ENCODE results near the gene NEUROD2. TPM values are rescaled to one million over a fixed set of nuclear protein-coding genes. Genes with fewer than 3 reads are reported as not detected.

The NEUROD2 gene
- total and polyA plus RNA-seq, 7 experiments from 2014 or later = not detected

GRCh38 chr17:39624313-39624712 lies 16.6 kb upstream of the NEUROD2 start:
- DNase-seq (no peak), ATAC-seq (no peak)
- Histone ChIP-seq H3K4me3 (ENCODE audit: low read length) (no peak overlapping the region), H3K27ac (ENCODE audit: low read depth, low read length) (no peak overlapping the region), H3K9me3 (ENCODE audit: control insufficient read depth in 2 of 3, low read length in 3 of 3) (no peaks in the 10 kb centered on the region), H3K27me3 (ENCODE audit: control insufficient read depth in 2 of 2, insufficient read depth in 2 of 2, low read length in 2 of 2) (peaks cover 3 to 4% of the 10 kb centered on the region in 2 donors), H3K36me3 (ENCODE audit: control insufficient read depth in 2 of 3, insufficient read depth in 3 of 3, low read length in 3 of 3) (no peaks in the 10 kb centered on the region), H3K4me1 (ENCODE audit: control insufficient read depth in 2 of 2, insufficient read depth in 2 of 2, low read length in 2 of 2) (peaks cover 6 to 17% of the 10 kb centered on the region in 2 donors)
- Mint-ChIP-seq H3K27me3 (peaks cover 10 to 69% (median 27%) of the 10 kb centered on the region in 5 donors), H3K36me3 (no peaks in the 10 kb centered on the region), H3K4me1 (peaks cover 12 to 34% (median 22%) of the 10 kb centered on the region in 7 donors), H3K4me3 (peak overlapping the region in 1 of 10 donors; percentile 12), H3K9me3 (peaks cover 0 to 1% (median 0%) of the 10 kb centered on the region in 11 donors), H3K27ac (peak overlapping the region in 1 of 9 donors; percentile 58)
- intact Hi-C loops (cut with micrococcal nuclease) = loop anchor here in 1 of 2 donors (5.0 kb wide), 2 partner anchors 43 to 338 kb away; partner anchors contain the start of genes GSDMA, PNMT and TCAP
- ChIA-PET POLR2A (interaction anchor here (1.1 to 1.4 kb wide), 3 partner anchors 10 to 42 kb away, joined by 3 to 6 read pairs (median 5); partner anchors contain the start of gene STARD3), CTCF (interaction anchor here (1.0 to 8.9 kb wide), 8 partner anchors 11 to 156 kb away, joined by 3 to 104 read pairs (median 4); partner anchors contain the start of genes MIEN1 and STARD3)

DNA sequence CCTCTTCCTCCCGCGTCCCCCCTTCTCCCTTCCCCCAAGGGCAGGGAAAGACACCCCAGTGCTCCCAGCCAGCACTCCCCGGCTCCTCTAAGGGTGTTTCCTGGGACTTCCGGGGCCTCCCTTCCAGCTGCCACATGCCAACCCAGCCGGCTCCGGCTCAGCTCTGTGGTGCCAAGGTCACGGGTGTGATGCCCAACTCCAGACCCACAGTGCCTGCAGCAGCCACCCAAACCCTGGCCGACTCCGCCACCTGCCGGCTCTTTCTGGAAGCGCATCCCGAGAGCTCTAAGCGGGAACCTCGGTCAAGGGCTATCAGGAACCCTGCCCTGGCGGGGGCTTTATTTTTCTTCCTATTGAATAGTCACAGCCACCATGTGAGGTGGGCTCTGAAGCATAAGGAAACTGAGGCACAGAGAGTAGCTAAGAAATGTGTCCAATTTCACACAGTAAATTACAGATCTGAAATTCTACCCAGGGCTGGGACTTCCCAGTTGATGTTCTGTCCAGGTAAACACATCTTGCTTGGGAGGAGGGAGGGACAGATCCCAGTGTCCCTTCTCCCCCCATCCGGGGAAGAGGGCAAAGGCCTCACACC lies 15.7 kb upstream of the NEUROD2 start:
- H3K9me3 Mint-ChIP-seq = peaks cover 0 to 1% (median 0%) of the 10 kb centered on the region in 11 donors
- ChIA-PET CTCF (interaction anchor here (0.6 to 8.9 kb wide), 28 partner anchors 12 to 1565 kb away, joined by 3 to 104 read pairs (median 4); partner anchors contain the start of genes MIEN1, PNMT and STARD3), POLR2A (interaction anchor here (0.6 to 1.5 kb wide), 8 partner anchors 10 to 220 kb away, joined by 3 to 6 read pairs (median 3); partner anchors contain the start of genes MIEN1 and STARD3)
- peaks cover 10 to 69% (median 23%) of the 10 kb centered on the region in 5 donors for H3K27me3 Mint-ChIP-seq
- Histone ChIP-seq H3K27ac (ENCODE audit: low read depth, low read length) (no peak overlapping the region), H3K9me3 (ENCODE audit: control insufficient read depth in 2 of 3, low read length in 3 of 3) (no peaks in the 10 kb centered on the region), H3K36me3 (ENCODE audit: control insufficient read depth in 2 of 3, insufficient read depth in 3 of 3, low read length in 3 of 3) (no peaks in the 10 kb centered on the region), H3K4me3 (ENCODE audit: low read length) (no peak overlapping the region), H3K27me3 (ENCODE audit: control insufficient read depth in 2 of 2, insufficient read depth in 2 of 2, low read length in 2 of 2) (peaks cover 3 to 4% of the 10 kb centered on the region in 2 donors), H3K4me1 (ENCODE audit: control insufficient read depth in 2 of 2, insufficient read depth in 2 of 2, low read length in 2 of 2) (peaks cover 6 to 22% of the 10 kb centered on the region in 2 donors)
- H3K36me3 Mint-ChIP-seq = no peaks in the 10 kb centered on the region
- intact Hi-C loops (cut with micrococcal nuclease) = loop anchor here (1.0 to 5.0 kb wide), 7 partner anchors 29 to 339 kb away; partner anchors contain the start of genes GSDMA (in 1 of the 2), LRRC3C (in 1 of the 2), ORMDL3 (in 1 of the 2) and PNMT (in 1 of the 2)
- ATAC-seq (peak; percentile 75), DNase-seq (peak; percentile 66 to 89 (median 78))
- peaks cover 15 to 34% (median 22%) of the 10 kb centered on the region in 7 donors for H3K4me1 Mint-ChIP-seq
- peak overlapping the region in 1 of 9 donors; percentile 42 for H3K27ac Mint-ChIP-seq
- peak overlapping the region in 3 of 10 donors; percentile 14 to 53 (median 49) for H3K4me3 Mint-ChIP-seq

- H3K9me3 Mint-ChIP-seq = peaks cover 0 to 1% (median 0%) of the 10 kb centered on the region in 11 donors
- no peak for DNase-seq
- H3K4me3 Mint-ChIP-seq = peak overlapping the region in 7 of 10 donors; percentile 34 to 82 (median 55)
- H3K36me3 Mint-ChIP-seq = peaks cover 0 to 1% (median 0%) of the 10 kb centered on the region in 5 donors
- H3K27me3 Mint-ChIP-seq = peaks cover 5 to 64% (median 18%) of the 10 kb centered on the region in 5 donors
- Histone ChIP-seq H3K4me3 (ENCODE audit: low read length) (peak overlapping the region; percentile 41), H3K9me3 (ENCODE audit: control insufficient read depth in 2 of 3, low read length in 3 of 3) (no peaks in the 10 kb centered on the region), H3K27ac (ENCODE audit: low read depth, low read length) (no peak overlapping the region), H3K27me3 (ENCODE audit: control insufficient read depth in 2 of 2, insufficient read depth in 2 of 2, low read length in 2 of 2) (peaks cover 3 to 4% of the 10 kb centered on the region in 2 donors), H3K36me3 (ENCODE audit: control insufficient read depth in 2 of 3, insufficient read depth in 3 of 3, low read length in 3 of 3) (no peaks in the 10 kb centered on the region), H3K4me1 (ENCODE audit: control insufficient read depth in 2 of 2, insufficient read depth in 2 of 2, low read length in 2 of 2) (peaks cover 7 to 24% of the 10 kb centered on the region in 2 donors)
- ChIA-PET CTCF (interaction anchor here (0.6 to 8.9 kb wide), 28 partner anchors 8 to 893 kb away, joined by 3 to 104 read pairs (median 4); partner anchors contain the start of genes MIEN1, PNMT and STARD3), POLR2A (interaction anchor here (1.0 to 2.0 kb wide), 6 partner anchors 9 to 190 kb away, joined by 3 to 7 read pairs (median 4); partner anchors contain the start of gene PNMT)
- peak overlapping the region in 3 of 9 donors; percentile 64 to 74 (median 68) for H3K27ac Mint-ChIP-seq
- intact Hi-C loops (cut with micrococcal nuclease) = loop anchor here (1.0 to 5.0 kb wide), 17 partner anchors 12 to 358 kb away; partner anchors contain the start of genes IKZF3 (in 2 of the 2), MIEN1 (in 2 of the 2), PNMT (in 2 of the 2) and PSMD3 (in 2 of the 2)
- ATAC-seq = peak; percentile 25
- peaks cover 15 to 37% (median 25%) of the 10 kb centered on the region in 7 donors for H3K4me1 Mint-ChIP-seq
Measured at GRCh38 chr17:39622380-39623006, 14.8 kb upstream of the NEUROD2 start.

- peaks cover 12 to 26% of the 10 kb centered on the region in 2 donors for H3K4me1 ChIP-seq (ENCODE audit: control insufficient read depth in 2 of 2, insufficient read depth in 2 of 2, low read length in 2 of 2)
- peaks cover 3 to 7% of the 10 kb centered on the region in 2 donors for H3K27me3 ChIP-seq (ENCODE audit: control insufficient read depth in 2 of 2, insufficient read depth in 2 of 2, low read length in 2 of 2)
- Mint-ChIP-seq H3K4me3 (peak overlapping the region in 8 of 10 donors; percentile 34 to 82 (median 58)), H3K9me3 (peaks cover 0 to 1% (median 0%) of the 10 kb centered on the region in 11 donors), H3K27me3 (peaks cover 5 to 69% (median 18%) of the 10 kb centered on the region in 5 donors), H3K36me3 (peaks cover 0 to 1% (median 0%) of the 10 kb centered on the region in 5 donors), H3K4me1 (peaks cover 15 to 38% (median 24%) of the 10 kb centered on the region in 7 donors), H3K27ac (peak overlapping the region in 4 of 9 donors; percentile 10 to 74 (median 66))
- peak overlapping the region; percentile 41 for H3K4me3 ChIP-seq (ENCODE audit: low read length)
- no peaks in the 10 kb centered on the region for H3K36me3 ChIP-seq (ENCODE audit: control insufficient read depth in 2 of 3, insufficient read depth in 3 of 3, low read length in 3 of 3)
- H3K27ac ChIP-seq (ENCODE audit: low read depth, low read length) = no peak overlapping the region
- DNase-seq (peak; percentile 74 to 95 (median 86)), ATAC-seq (peak; percentile 94)
- no peaks in the 10 kb centered on the region for H3K9me3 ChIP-seq (ENCODE audit: control insufficient read depth in 2 of 3, low read length in 3 of 3)
- intact Hi-C loops (cut with micrococcal nuclease) = loop anchor here (1.0 to 5.0 kb wide), 16 partner anchors 13 to 359 kb away; partner anchors contain the start of genes IKZF3 (in 2 of the 2), MIEN1 (in 2 of the 2), PNMT (in 2 of the 2) and PSMD3 (in 2 of the 2)
- ChIA-PET POLR2A (interaction anchor here (0.7 to 2.0 kb wide), 9 partner anchors 9 to 243 kb away, joined by 3 to 8 read pairs (median 5); partner anchors contain the start of genes IKZF3, MIEN1 and PNMT), CTCF (interaction anchor here (0.5 to 8.9 kb wide), 35 partner anchors 14 to 491 kb away, joined by 3 to 104 read pairs (median 4); partner anchors contain the start of genes MIEN1, PNMT, STARD3 and TCAP)
Measured at GRCh38 chr17:39621523-39622379, 14.0 kb upstream of the NEUROD2 start.

DNA sequence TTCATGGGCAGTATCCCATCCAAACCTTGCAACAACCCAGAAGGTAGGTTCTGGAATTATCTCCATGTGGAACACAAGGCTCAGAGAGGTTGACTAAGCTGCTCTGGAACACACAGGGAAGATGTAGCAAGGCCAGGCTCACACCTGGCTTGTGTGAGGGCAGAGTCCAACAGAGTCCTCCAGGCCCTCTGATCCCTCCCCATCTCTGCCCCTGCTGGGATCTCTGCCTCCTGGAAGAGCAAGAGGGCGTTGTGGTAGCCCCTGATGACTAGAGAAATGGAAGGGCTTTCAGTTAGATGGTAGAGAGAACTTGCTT lies 12.0 kb upstream of the NEUROD2 start:
- CTCF ChIA-PET = interaction anchor here (0.8 to 8.9 kb wide), 6 partner anchors 8 to 320 kb away, joined by 3 to 104 read pairs (median 4); partner anchors contain the start of gene STARD3
- Mint-ChIP-seq H3K27me3 (peaks cover 0 to 69% (median 1%) of the 10 kb centered on the region in 5 donors), H3K4me3 (peak overlapping the region in 1 of 10 donors; percentile 23), H3K36me3 (peaks cover 0 to 1% (median 0%) of the 10 kb centered on the region in 5 donors), H3K9me3 (no peaks in the 10 kb centered on the region), H3K4me1 (peaks cover 9 to 32% (median 18%) of the 10 kb centered on the region in 7 donors), H3K27ac (no peak overlapping the region)
- H3K27ac ChIP-seq (ENCODE audit: low read depth, low read length) = no peak overlapping the region
- intact Hi-C loops (cut with micrococcal nuclease) = loop anchor here in 1 of 2 donors (5.0 kb wide), 2 partner anchors 48 to 343 kb away; partner anchors contain the start of genes GSDMA, PNMT and TCAP
- no peak overlapping the region for H3K4me3 ChIP-seq (ENCODE audit: low read length)
- ATAC-seq (no peak), DNase-seq (no peak)
- no peaks in the 10 kb centered on the region for H3K9me3 ChIP-seq (ENCODE audit: control insufficient read depth in 2 of 3, low read length in 3 of 3)
- POLR2A ChIA-PET = interaction anchor here (0.7 to 2.1 kb wide), 4 partner anchors 49 to 744 kb away, joined by 3 to 6 read pairs (median 5); partner anchors contain the start of genes IKZF3 and PNMT
- peaks cover 0 to 4% of the 10 kb centered on the region in 2 donors for H3K27me3 ChIP-seq (ENCODE audit: control insufficient read depth in 2 of 2, insufficient read depth in 2 of 2, low read length in 2 of 2)
- peaks cover 12 to 20% of the 10 kb centered on the region in 2 donors for H3K4me1 ChIP-seq (ENCODE audit: control insufficient read depth in 2 of 2, insufficient read depth in 2 of 2, low read length in 2 of 2)
- H3K36me3 ChIP-seq (ENCODE audit: control insufficient read depth in 2 of 3, insufficient read depth in 3 of 3, low read length in 3 of 3) = no peaks in the 10 kb centered on the region

Measured in naive thymus-derived CD4-positive, alpha-beta T cell (primary cell).